ENCODE measurements around the gene LAIR2. TPM values are rescaled to one million over a fixed set of nuclear protein-coding genes. Genes with fewer than 3 reads are reported as not detected.

The LAIR2 gene
- total RNA-seq, 2 experiments from 2014 or later = 1.2 TPM; not detected in 1

- TF ChIP-seq, protein P1, sequence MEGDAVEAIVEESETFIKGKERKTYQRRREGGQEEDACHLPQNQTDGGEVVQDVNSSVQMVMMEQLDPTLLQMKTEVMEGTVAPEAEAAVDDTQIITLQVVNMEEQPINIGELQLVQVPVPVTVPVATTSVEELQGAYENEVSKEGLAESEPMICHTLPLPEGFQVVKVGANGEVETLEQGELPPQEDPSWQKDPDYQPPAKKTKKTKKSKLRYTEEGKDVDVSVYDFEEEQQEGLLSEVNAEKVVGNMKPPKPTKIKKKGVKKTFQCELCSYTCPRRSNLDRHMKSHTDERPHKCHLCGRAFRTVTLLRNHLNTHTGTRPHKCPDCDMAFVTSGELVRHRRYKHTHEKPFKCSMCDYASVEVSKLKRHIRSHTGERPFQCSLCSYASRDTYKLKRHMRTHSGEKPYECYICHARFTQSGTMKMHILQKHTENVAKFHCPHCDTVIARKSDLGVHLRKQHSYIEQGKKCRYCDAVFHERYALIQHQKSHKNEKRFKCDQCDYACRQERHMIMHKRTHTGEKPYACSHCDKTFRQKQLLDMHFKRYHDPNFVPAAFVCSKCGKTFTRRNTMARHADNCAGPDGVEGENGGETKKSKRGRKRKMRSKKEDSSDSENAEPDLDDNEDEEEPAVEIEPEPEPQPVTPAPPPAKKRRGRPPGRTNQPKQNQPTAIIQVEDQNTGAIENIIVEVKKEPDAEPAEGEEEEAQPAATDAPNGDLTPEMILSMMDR (IDR thresholded peaks at IDR 0.05) = no peak
- Histone ChIP-seq H3K4me1 (ENCODE audit: insufficient read depth, low read length) (peaks cover 49% of the 10 kb centered on the region), H3K36me3 (ENCODE audit: insufficient read depth, low read length) (peaks cover 59% of the 10 kb centered on the region), H3K4me3 (ENCODE audit: low read length) (no peak overlapping the region), H3K9me3 (ENCODE audit: control insufficient read depth in 1 of 2, insufficient read depth in 1 of 2, low read length in 2 of 2) (peaks cover 0 to 9% of the 10 kb centered on the region in 2 experiments), H3K27ac (ENCODE audit: low read depth in 1 of 2, low read length in 2 of 2) (no peak overlapping the region), H3K27me3 (ENCODE audit: control insufficient read depth in 1 of 2, insufficient read depth in 2 of 2, low read length in 2 of 2) (no peaks in the 10 kb centered on the region)
- H3K27ac Mint-ChIP-seq = peak overlapping the region; percentile 84
- POLR2A ChIA-PET = interaction anchor here (2.5 to 3.5 kb wide), 2 partner anchors 10 to 13 kb away, joined by 11 to 72 read pairs; partner anchors contain the start of gene LENG8
- peaks cover 2% of the 10 kb centered on the region for H3K9me3 Mint-ChIP-seq
- peaks cover 63% of the 10 kb centered on the region for H3K36me3 Mint-ChIP-seq (ENCODE audit: low read depth)
- intact Hi-C loops (cut with DNase I, micrococcal nuclease) = loop anchor here (5.0 to 10.0 kb wide), 4 partner anchors 256 to 1016 kb away; partner anchors contain the start of genes MYADM (in 2 of the 2), RPS9 (in 1 of the 2) and ZNF628 (in 1 of the 2)
- ATAC-seq (ENCODE audit: poor library complexity) (no peak), DNase-seq (peak in 1 of 14 experiments; percentile 34)
- no peaks in the 10 kb centered on the region for H3K27me3 Mint-ChIP-seq
- peaks cover 38% of the 10 kb centered on the region for H3K4me1 Mint-ChIP-seq (ENCODE audit: low read depth)
- CTCF ChIA-PET = no interaction called here
- H3K4me3 Mint-ChIP-seq = peak overlapping the region; percentile 62
Observed at GRCh38 chr19:54461210-54461609, 41.4 kb upstream of the LAIR2 start.

GRCh38 chr19:54461613-54462012, 41.0 kb upstream of the LAIR2 start:
- H3K4me3 ChIP-seq (ENCODE audit: low read length) = no peak overlapping the region
- H3K27me3 Mint-ChIP-seq = no peaks in the 10 kb centered on the region
- peaks cover 2% of the 10 kb centered on the region for H3K9me3 Mint-ChIP-seq
- H3K27me3 ChIP-seq (ENCODE audit: control insufficient read depth in 1 of 2, insufficient read depth in 2 of 2, low read length in 2 of 2) = no peaks in the 10 kb centered on the region
- POLR2A ChIA-PET = interaction anchor here (0.5 to 3.5 kb wide), 3 partner anchors 10 to 29 kb away, joined by 3 to 72 read pairs (median 11); partner anchors contain the start of gene LENG8
- H3K36me3 ChIP-seq (ENCODE audit: insufficient read depth, low read length) = peaks cover 55% of the 10 kb centered on the region
- H3K27ac Mint-ChIP-seq = peak overlapping the region; percentile 84
- CTCF ChIA-PET = no interaction called here
- peaks cover 49% of the 10 kb centered on the region for H3K4me1 ChIP-seq (ENCODE audit: insufficient read depth, low read length)
- TF ChIP-seq, protein P1 (IDR thresholded peaks at IDR 0.05) = no peak
- peaks cover 59% of the 10 kb centered on the region for H3K36me3 Mint-ChIP-seq (ENCODE audit: low read depth)
- H3K27ac ChIP-seq (ENCODE audit: low read depth in 1 of 2, low read length in 2 of 2) = peak overlapping the region in 1 of 2 donors; percentile 21
- ATAC-seq (ENCODE audit: poor library complexity) (no peak), DNase-seq (no peak)
- peaks cover 42% of the 10 kb centered on the region for H3K4me1 Mint-ChIP-seq (ENCODE audit: low read depth)
- intact Hi-C loops (cut with DNase I, micrococcal nuclease) = loop anchor here (5.0 to 10.0 kb wide), 4 partner anchors 257 to 1016 kb away; partner anchors contain the start of genes MYADM (in 2 of the 2), RPS9 (in 1 of the 2) and ZNF628 (in 1 of the 2)
- peaks cover 0 to 12% of the 10 kb centered on the region in 2 experiments for H3K9me3 ChIP-seq (ENCODE audit: control insufficient read depth in 1 of 2, insufficient read depth in 1 of 2, low read length in 2 of 2)
- H3K4me3 Mint-ChIP-seq = peak overlapping the region; percentile 62

- peak overlapping the region; percentile 82 for H3K4me3 ChIP-seq (ENCODE audit: low read length)
- H3K4me3 Mint-ChIP-seq = peak overlapping the region; percentile 62
- ATAC-seq (ENCODE audit: poor library complexity) (no peak), DNase-seq (peak in 2 of 14 experiments; percentile 8 to 48)
- peaks cover 0 to 12% of the 10 kb centered on the region in 2 experiments for H3K9me3 ChIP-seq (ENCODE audit: control insufficient read depth in 1 of 2, insufficient read depth in 1 of 2, low read length in 2 of 2)
- peaks cover 2% of the 10 kb centered on the region for H3K9me3 Mint-ChIP-seq
- TF ChIP-seq, protein P1 (IDR thresholded peaks at IDR 0.05) = no peak
- H3K4me1 Mint-ChIP-seq (ENCODE audit: low read depth) = peaks cover 43% of the 10 kb centered on the region
- ChIA-PET CTCF (interaction anchor here (0.6 kb wide), 1 partner anchor 24 kb away, joined by 3 read pairs; no protein-coding TSS in a partner anchor), POLR2A (interaction anchor here (0.5 to 3.5 kb wide), 4 partner anchors 8 to 29 kb away, joined by 3 to 72 read pairs (median 8); partner anchors contain the start of gene LENG8)
- peaks cover 49% of the 10 kb centered on the region for H3K36me3 ChIP-seq (ENCODE audit: insufficient read depth, low read length)
- peaks cover 54% of the 10 kb centered on the region for H3K36me3 Mint-ChIP-seq (ENCODE audit: low read depth)
- H3K27ac ChIP-seq (ENCODE audit: low read depth in 1 of 2, low read length in 2 of 2) = peak overlapping the region; percentile 53 to 58
- H3K27me3 ChIP-seq (ENCODE audit: control insufficient read depth in 1 of 2, insufficient read depth in 2 of 2, low read length in 2 of 2) = no peaks in the 10 kb centered on the region
- intact Hi-C loops (cut with DNase I, micrococcal nuclease) = loop anchor here (5.0 to 10.0 kb wide), 4 partner anchors 257 to 1015 kb away; partner anchors contain the start of genes MYADM (in 2 of the 2), RPS9 (in 1 of the 2) and ZNF628 (in 1 of the 2)
- peak overlapping the region; percentile 84 for H3K27ac Mint-ChIP-seq
- peaks cover 49% of the 10 kb centered on the region for H3K4me1 ChIP-seq (ENCODE audit: insufficient read depth, low read length)
- H3K27me3 Mint-ChIP-seq = no peaks in the 10 kb centered on the region
Observed at GRCh38 chr19:54462047-54462654, 40.5 kb upstream of the LAIR2 start.
